ENCODE results near the gene LRRC17. TPM values are rescaled to one million over a fixed set of nuclear protein-coding genes. Genes with fewer than 3 reads are reported as not detected.

The LRRC17 gene
- total RNA-seq, 4 donors from 2014 or later, result 1.5 to 7.6 (median 3.1) TPM

- peak; percentile 79 for TF ChIP-seq POLR2AphosphoS5 (IDR thresholded peaks at IDR 0.05)
- TF ChIP-seq CTCF (IDR thresholded peaks at IDR 0.05), result no peak
- Histone ChIP-seq H3K9me3 (no peaks in the 10 kb centered on the region), H3K27ac (peak overlapping the region in 3 of 4 donors; percentile 5 to 49 (median 36)), H3K4me3 (no peak overlapping the region), H3K36me3 (no peaks in the 10 kb centered on the region), H3K4me1 (peaks cover 14 to 57% (median 20%) of the 10 kb centered on the region in 3 donors), H3K27me3 (no peaks in the 10 kb centered on the region)
- peak; percentile 71 for ATAC-seq
- 3 to 8% methylated on average over 1 of the region's 1 CpG for WGBS, 2 donors (ENCODE audit: low coverage in 1 of 2)
Observed at GRCh38 chr7:102891693-102892261, 21.0 kb upstream of the LRRC17 start.

GRCh38 chr7:102892631-102893278 lies 20.0 kb upstream of the LRRC17 start:
- Histone ChIP-seq H3K4me1 (peaks cover 20 to 67% (median 25%) of the 10 kb centered on the region in 3 donors), H3K27me3 (no peaks in the 10 kb centered on the region), H3K9me3 (no peaks in the 10 kb centered on the region), H3K36me3 (no peaks in the 10 kb centered on the region), H3K27ac (peak overlapping the region in 1 of 4 donors; percentile 49), H3K4me3 (no peak overlapping the region)
- TF ChIP-seq POLR2A (IDR thresholded peaks at IDR 0.05), result no peak
- no peak for TF ChIP-seq CTCF (IDR thresholded peaks at IDR 0.05)
- TF ChIP-seq POLR2AphosphoS5 (IDR thresholded peaks at IDR 0.05), result no peak
- no peak for TF ChIP-seq EP300 (IDR thresholded peaks at IDR 0.05)
- 69 to 75% methylated on average over 1 of the region's 1 CpG for WGBS, 2 donors (ENCODE audit: low coverage in 1 of 2)
- no peak for ATAC-seq

- TF ChIP-seq EP300 (IDR thresholded peaks at IDR 0.05) (no peak), POLR2A (IDR thresholded peaks at IDR 0.05) (no peak), POLR2AphosphoS5 (IDR thresholded peaks at IDR 0.05) (no peak), CTCF (IDR thresholded peaks at IDR 0.05) (no peak)
- H3K9me3 ChIP-seq, result no peaks in the 10 kb centered on the region
- no peak for ATAC-seq
- 11 to 25% methylated on average over 2 to 3 of the region's 3 CpGs for WGBS, 2 donors (ENCODE audit: low coverage in 1 of 2)
- no peaks in the 10 kb centered on the region for H3K36me3 ChIP-seq
- peak overlapping the region in 2 of 4 donors; percentile 11 to 49 for H3K27ac ChIP-seq
- peaks cover 15 to 64% (median 22%) of the 10 kb centered on the region in 3 donors for H3K4me1 ChIP-seq
- H3K4me3 ChIP-seq, result no peak overlapping the region
- no peaks in the 10 kb centered on the region for H3K27me3 ChIP-seq
Observed at GRCh38 chr7:102895602-102896001, 17.2 kb upstream of the LRRC17 start.

GRCh38 chr7:102896585-102896984 lies 16.2 kb upstream of the LRRC17 start:
- ATAC-seq, result no peak
- Histone ChIP-seq H3K4me3 (no peak overlapping the region), H3K27ac (peak overlapping the region in 2 of 4 donors; percentile 11 to 49), H3K36me3 (no peaks in the 10 kb centered on the region), H3K4me1 (peaks cover 10 to 54% (median 16%) of the 10 kb centered on the region in 3 donors), H3K27me3 (no peaks in the 10 kb centered on the region), H3K9me3 (no peaks in the 10 kb centered on the region)
- TF ChIP-seq POLR2A (IDR thresholded peaks at IDR 0.05), result no peak
- no peak for TF ChIP-seq POLR2AphosphoS5 (IDR thresholded peaks at IDR 0.05)
- no peak for TF ChIP-seq CTCF (IDR thresholded peaks at IDR 0.05)
- no peak for TF ChIP-seq EP300 (IDR thresholded peaks at IDR 0.05)

GRCh38 chr7:102897211-102897631 lies 15.6 kb upstream of the LRRC17 start:
- TF ChIP-seq POLR2A (IDR thresholded peaks at IDR 0.05), result no peak
- TF ChIP-seq POLR2AphosphoS5 (IDR thresholded peaks at IDR 0.05), result no peak
- no peak for TF ChIP-seq CTCF (IDR thresholded peaks at IDR 0.05)
- H3K27me3 ChIP-seq, result no peaks in the 10 kb centered on the region
- H3K36me3 ChIP-seq, result no peaks in the 10 kb centered on the region
- H3K4me1 ChIP-seq, result peaks cover 6 to 48% (median 11%) of the 10 kb centered on the region in 3 donors
- WGBS, 2 donors (ENCODE audit: low coverage in 1 of 2), result 7 to 24% methylated on average over 2 of the region's 2 CpGs
- H3K27ac ChIP-seq, result peak overlapping the region in 1 of 4 donors; percentile 4
- ATAC-seq, result no peak
- H3K4me3 ChIP-seq, result no peak overlapping the region
- no peaks in the 10 kb centered on the region for H3K9me3 ChIP-seq
